ENCODE measurements around the gene CXXC1.

GRCh38 chr18:50283469-50284209 is 3.9 kb downstream of the CXXC1 start:
- TF ChIP-seq CTCF (conservative IDR thresholded peaks at IDR 0.05) (no peak), EZH2 (IDR thresholded peaks at IDR 0.05; ENCODE audit: low read depth) (no peak)

Data from PC-9 (cell line).